Stimulated activated CD4-positive, alpha-beta T cell treated with anti-CD3 and anti-CD28 coated beads, TNF-alpha, amount 100 ng/mL, for 4 hours (primary cell): ENCODE data around the gene ATP8B1.
A peak's percentile ranks its signal among the peaks of the same experiment; 100 is the strongest.
"Not testable (repeated sequence)": the region's sequence is repeated elsewhere in the genome, so short reads cannot be mapped to it uniquely, and the experiment has no call there.

ENCODE experiments used
- DNase-seq, 3 experiments: peaks; one replicate each; pipeline ENCODE4 v3.0.0-alpha.2; 2020; ENCODE audit warnings: low read depth in 3 of 3

Gene ATP8B1

DNA sequence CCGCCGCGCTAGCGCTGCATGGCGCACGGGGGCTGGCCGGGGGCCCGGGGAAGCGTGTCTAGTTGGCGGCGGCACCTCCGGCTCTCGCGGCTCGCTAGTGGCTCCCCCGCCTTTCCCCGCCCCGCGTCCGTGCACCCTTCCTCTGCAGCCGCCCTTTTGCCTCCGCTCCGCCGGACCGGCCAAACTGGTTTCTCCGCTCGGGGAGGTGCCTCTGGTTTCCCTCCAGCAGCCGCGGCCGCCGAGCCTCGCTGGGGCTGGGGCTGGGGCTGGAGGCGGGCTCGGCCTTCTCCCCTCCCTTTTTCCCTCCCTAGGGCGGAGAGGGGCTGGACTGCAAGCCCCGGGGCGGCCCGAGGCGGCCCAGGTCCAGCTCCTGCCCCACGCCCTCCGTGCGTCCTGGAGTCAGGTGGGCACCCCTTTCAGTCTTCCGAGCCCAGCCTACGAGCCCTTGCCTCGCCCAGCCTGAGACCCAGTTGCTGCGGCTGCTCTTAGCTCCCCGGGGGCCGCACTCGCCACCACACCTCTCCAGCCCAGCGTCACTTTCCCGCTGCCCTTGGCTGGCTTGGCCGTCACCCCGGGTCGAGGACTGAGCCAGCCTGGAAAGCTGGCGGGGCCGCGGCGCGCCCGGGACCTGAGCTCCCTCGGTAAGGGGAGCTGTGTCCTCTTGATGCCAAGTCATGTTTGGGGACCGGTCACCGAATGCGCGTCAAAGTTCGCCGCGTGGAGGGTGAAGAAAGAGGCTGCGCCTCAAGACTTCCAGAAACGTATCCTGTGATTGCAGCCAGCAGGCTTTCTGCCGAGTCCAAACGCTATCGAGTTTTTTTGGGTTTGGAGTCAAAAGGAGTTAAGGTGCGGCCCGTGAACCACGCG lies at the start of gene ATP8B1:
Gene ATP8B1 (minus strand): TSS at position 213 of the 867 bp plus-strand sequence. CDS start 71,508 bp downstream, outside the sequence.
- no peak for DNase-seq

DNA sequence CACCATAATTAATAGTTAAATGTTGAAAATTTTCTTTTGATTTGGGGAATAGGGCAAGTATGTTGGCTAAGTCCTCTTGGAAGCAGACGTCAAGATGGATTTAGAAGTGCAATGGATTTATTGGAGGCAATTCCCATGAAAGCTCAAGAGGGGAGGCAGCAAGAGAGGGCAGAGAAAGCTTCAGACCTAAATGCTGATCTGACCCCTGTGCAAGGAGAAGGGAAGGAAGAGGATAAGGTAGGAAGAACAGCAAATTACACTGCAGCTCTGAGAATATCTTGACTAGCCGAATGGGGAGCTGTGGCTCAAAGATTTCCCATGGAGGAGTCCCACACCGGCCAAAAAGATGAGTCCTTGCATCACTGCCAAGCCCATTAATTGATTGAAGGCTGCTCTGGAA lies 46.9 kb upstream of the ATP8B1 start:
- DNase-seq, result no peak

DNA sequence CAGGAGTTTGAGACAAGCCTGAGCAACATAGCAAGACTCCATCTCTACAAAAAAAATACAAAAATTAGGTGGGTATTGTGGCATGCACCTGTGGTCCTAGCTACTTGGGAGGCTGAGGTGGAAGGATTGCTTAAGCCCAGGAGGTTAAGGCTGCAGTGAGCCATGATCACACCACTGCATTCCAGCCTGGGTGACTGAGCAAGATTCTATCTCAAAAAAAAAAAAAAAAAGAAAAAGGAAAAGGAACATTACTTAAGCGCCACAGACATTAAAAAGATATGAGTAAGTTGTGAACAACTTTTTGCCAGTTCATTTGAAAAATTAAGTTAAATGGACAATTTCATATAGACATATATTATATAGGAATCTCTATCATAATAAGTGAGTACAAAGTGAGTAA lies 45.3 kb upstream of the ATP8B1 start:
- not testable (repeated sequence) for DNase-seq

DNA sequence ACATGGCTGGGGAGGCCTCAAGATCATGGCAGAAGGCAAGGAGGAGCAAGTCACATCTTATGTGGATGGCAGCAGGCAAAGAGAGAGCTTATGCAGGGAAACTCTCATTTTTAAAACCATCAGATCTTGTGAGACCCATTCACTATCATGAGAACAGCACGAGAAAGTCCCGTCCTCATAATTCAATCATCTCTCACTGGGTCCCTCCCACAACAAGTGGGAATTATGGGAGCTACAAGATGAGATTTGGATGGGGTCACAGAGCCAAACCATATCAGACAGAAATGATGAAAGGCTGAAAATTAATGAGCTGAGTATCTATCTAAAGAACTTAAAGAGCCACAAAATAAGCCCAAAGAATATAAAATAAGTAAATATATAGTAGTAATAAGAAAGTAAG lies 44.3 kb upstream of the ATP8B1 start:
- not testable (repeated sequence) for DNase-seq

DNA sequence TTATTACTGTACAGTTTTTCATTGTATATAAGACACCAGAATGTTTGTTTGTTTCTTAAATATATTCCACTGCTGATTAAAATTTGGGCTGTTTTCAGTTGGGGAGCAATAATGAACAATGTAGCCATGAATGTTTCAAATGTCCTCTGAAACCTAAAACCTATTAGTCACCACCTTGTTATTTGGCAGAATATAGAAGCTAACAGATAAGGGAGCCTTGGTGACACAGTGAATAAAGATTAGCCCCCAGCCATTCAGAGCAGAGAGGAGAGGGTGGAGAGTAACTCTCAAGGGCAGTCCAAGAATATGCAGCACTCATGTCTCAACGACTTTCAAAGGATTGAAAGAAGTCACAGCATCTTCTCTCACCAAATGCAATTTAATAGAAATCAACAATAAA lies 43.1 kb upstream of the ATP8B1 start:
- DNase-seq, result no peak

DNA sequence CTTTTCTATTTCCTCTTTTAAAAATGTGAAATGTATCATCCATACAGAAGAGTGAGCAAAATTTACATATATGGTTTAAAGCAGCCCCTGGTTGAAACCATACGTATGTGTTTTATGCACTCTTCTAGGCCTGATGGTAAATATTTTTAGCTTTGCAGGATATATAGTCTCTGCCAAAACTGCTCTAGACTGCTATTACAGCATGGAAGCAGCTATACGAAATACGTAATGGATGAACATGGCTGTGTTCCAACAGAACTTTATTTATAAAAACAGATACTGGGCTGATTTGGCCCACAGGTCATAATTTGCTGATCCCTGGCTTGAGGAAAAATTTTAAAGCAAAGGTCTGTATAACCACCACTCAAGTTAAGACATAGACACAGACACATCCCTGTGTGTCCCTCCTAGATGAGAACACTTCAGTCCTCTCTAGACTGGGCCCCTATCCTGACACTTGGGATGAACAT lies 42.5 kb upstream of the ATP8B1 start:
- DNase-seq, result no peak

DNA sequence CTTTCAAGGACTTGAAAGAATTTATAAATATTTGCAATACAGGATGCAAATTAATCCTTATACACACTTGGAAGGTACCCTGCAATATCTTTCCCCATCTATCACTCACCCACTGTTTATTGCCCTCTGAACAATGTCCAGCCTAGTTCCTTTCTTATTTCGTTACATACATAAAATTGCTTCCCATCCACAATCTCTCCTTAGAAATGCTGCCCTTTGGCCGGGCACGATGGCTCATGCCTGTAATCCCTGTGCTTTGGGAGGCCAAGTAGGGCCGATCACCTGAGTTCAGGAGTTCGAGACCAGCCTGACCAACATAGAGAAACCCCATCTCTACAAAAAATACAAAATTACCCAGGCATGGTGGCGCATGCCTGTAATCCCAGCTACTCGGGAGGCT lies 41.2 kb upstream of the ATP8B1 start:
- no peak for DNase-seq

DNA sequence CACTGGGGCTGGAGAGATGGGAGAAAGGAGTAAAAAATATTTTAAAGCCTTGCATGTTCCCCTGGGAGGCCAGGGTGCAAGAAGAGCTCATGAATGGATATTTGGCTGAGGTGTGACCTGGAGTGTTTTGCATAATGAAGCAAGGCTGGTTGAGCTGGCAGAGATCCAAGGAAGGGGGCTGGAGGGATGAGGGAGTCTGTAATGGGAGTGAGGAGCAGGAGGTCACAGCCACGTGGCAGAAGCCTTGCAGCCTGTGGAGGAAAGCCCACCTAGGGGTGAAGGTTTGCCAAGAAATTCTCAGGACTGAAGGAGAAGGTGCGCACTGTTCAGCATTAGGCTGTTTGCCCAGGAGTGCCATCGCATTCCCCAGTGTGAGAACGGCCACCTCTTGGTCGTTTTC lies 40.3 kb upstream of the ATP8B1 start:
- no peak for DNase-seq

DNA sequence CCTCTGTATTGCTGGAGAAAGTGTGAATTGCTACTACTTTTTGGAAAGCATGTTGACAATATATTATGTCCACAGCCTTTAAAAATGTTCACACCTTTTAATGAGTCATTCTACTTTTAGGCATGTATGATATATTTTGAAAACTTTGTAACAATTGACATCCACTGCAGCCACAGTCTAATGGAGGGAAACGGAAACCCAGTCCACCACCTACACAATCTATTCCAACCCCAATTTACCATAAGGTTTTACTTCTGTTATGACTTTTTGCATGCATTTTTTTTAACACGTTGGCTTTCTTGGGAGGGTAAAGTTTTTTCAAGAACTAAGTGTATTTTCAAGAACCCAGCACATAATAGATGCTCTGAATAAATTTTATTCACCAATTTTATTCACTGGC lies 38.5 kb upstream of the ATP8B1 start:
- DNase-seq, result no peak

DNA sequence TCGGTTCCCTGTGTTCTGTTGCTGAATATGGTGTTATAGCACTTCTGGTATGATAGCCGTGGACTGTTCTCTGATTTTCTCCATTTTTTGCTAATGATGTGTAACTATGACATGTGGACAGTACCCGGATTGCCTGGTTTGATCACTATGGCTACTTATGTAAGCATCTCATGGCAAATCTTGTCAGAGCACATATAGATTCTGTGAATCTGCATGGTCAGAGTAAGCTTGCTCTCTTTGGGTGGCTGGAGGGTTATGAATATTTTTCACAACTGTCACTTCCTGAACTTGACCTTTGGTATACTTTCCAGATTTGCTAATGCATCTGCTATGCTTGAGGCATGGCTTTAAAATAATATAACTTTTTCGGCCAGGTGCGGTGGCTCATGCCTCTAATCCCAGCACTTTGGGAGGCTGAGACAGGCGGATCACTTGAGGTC lies 36.8 kb upstream of the ATP8B1 start:
- DNase-seq, result no peak

DNA sequence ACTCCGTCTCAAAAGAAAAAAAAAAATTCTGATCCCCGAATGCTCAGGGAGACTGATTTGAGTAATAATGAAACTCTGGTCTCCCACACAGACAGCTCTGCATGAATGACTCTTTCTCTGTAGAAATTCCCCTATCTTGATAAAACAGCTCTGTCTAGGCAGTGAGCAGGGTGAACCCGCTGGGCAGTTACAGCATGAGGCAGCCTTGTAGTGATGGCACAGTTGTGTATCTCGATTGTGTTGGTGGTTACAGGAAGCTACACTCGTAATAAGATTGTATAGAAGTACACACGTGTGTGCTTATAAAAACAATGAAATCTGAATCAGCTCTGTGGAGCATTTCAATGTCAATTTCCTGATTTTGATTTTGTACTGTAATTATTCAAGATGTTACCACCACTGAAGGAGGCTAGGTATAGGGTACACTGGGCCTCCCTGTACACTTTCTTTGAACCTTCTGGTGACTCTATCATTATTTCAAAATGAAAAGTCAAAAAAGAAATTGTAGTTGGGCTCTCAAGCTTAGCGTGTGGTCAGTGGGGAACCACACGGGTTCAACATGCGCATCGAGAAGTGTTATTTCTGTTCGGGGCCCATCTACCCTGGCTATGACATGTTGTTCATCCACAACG lies 34.9 kb upstream of the ATP8B1 start:
- DNase-seq, result peak in 1 of 3 experiments; percentile 15

DNA sequence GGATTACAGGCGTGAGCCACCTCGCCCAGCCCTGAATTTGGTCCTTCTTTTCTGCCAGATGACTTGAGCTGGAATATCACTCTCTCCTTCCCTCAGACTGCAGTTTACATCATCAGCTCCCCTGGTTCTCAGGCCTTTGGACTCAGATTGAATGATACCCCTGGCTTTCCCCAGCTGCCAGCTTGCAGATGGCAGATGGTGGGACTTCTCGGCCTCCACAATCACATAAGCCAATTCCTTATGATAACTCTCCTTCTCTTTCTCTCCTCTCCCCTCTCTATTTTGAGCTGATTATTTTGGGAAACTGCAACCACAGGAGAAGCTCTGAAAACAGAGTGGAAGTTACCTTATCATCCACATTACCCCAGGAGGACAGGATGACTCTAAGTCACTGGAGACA lies 33.4 kb upstream of the ATP8B1 start:
- DNase-seq, result no peak

DNA sequence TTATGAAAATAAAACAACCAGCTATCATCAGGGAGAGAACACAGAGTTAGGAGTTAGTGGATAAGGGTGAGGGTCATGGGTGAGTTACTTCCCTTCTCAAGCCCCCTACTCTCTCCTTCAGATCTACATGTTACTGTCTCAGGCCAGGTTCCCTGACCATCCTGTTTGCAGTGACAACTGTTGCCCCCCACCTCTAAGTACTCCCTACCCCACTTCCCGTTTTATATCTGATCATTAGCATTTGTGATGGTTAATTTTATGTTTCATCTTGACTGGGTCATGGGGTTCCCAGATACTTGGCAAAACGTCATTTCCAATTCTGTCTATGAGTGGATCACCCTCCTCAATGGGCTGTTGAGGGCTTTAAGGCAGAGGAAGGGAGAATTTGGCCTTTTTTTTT lies 32.8 kb upstream of the ATP8B1 start:
- DNase-seq, result no peak

DNA sequence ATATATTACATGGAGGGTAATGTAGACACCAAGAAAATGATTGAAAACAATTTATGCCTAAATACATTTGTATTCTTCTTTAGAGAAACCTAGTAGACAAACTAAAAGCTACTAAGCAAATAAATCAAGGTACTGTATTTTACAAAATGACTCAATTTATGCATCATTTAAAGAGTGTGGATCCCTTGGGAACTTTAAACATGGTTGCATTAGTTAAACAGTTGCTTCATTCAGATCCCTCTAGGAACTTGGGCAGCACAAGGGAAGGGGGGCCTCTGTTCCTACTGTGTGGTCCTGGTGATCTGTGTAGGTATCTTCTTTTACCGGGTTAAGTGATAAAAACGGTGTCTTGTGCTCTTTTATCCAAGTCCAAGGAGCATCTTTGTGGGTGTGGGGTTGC lies 31.5 kb upstream of the ATP8B1 start:
- no peak for DNase-seq

DNA sequence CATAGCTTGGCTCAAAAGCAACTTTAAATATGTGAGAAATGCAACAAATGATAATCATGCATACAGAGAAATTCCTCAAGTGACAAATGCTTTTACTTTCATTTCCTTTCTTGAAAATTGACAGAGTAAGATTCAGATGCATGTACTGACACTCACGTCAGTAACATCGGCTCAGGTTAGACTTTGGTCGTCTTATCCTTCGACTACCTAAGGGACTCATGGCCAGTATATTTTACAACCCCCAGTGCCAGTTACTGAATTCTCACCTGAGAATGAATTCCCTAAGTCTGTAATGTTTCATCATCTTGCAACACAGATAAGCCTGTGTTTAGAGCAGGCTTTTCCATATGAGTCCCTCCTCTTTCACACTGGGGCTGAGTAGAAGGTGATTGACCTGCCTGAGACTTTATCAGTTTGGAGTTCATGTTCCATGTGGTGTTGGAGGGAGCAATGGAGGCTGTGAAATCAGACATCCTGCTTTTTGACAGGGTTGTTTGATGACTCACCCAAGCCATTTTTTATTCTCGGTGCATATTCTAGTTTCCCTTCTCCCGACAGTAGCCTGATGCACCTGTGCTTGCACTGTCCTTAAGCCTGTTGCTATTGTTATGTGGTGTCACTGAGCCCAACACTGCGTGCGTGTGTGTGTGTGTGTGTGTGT lies 30.5 kb upstream of the ATP8B1 start:
- no peak for DNase-seq

DNA sequence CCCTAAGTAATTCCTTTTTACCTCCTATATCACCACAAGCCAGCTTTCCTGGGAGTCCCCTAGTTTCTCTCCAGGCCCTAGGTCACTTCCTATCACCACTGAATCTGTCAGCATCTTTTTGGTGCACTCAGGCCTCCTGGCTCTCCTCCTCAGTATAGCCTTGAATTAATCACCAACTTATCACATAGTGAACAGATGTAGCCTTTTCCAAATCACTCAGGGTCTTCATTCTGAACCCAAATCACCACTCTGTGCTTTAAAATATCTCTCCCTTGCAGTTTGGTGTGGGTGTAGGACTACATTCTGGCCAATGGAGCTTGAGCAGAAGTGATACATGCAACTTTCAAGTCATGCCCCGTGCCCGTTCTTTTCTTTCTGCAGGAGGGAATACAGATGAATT lies 29.6 kb upstream of the ATP8B1 start:
- DNase-seq, result no peak

DNA sequence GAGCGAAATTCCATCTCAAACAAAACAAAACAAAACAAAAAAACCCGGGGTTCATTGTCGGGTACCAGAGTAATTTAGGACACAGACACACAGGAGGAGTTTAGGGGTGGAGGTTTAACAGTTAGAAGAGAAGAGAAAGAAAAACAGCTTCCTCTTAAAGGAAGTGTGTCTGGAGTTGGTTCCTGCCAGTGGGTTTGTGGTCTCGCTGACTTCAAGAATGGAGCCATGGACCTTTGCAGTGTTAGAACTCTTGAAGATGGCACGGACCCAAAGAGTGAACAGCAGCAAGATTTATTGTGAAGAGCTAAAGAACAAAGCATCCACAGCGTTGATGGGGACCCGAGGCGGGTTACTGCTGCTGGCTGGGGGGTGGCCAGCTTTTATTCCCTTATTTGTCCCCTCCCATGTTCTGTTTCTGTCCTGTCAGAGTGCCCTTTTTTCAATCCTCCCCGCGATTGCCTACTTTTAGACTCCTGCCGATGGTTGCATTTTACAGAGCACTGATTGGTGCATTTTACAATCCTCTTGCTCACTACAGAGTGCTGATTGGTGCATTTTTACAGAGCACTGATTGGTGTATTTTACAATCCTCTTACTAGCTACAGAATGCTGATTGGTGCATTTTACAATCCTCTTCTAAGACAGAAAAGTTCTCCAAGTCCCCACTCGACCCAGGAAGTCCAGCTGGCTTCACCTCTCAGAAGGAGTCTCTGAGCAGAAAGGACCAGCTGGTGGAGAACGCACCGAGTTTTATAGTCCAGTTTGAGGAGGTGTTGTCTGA lies 28.7 kb upstream of the ATP8B1 start:
- DNase-seq, result no peak

DNA sequence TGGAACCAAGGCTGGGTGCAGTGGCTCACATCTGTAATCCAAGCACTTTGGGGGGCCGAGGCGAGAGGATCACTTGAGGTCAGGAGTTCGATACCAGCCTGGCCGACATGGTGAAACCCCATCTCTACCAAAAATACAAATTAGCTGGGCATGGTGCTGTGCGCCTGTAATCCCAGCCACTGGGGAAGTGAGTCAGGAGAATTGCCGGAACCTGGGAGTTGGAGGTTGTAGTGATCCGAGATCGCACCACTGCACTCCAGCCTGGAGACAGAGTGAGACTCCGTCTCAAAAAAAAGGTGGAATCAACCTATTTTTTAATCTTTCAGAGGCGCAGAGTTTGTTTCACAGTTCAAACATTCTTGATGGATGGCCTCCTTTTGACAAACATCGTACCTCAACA lies 24.5 kb upstream of the ATP8B1 start:
- no peak for DNase-seq

DNA sequence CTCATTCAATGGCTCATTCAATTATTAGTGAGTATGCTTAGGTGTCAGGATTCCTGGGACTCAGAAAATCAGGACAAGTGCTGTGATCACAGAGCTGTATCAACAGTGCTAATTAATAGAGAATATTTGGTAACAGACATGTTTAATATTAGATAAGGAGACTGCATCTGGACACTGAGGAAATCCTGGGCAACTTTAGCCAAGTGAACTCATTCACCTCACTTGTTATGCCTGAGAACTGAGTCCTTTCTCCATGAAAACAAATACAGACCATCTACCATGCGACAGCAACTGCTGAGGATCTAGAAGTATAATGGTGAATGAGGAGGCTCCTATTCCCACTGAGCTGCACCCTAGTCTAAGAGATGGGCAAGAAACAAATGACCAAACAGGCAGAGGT lies 23.1 kb upstream of the ATP8B1 start:
- DNase-seq, result no peak

DNA sequence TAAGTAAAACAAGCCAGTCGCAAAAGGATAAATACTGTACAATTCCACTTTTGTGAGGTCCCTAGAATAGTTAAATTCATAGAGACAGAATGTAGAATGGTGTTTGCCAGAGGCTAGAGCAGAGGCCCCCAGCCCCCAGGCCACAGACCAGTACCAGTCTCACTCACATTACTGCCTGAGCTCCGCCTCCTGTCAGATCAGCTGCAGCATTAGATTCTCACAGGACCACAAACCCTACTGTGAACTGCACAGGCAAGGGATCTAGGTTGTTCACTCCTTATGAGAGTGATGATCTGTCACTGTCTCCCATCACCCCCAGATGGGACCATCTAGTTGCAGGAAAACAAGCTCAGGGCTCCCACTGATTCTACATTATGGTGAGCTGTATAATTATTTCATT lies 17.5 kb upstream of the ATP8B1 start:
- not testable (repeated sequence) for DNase-seq

DNA sequence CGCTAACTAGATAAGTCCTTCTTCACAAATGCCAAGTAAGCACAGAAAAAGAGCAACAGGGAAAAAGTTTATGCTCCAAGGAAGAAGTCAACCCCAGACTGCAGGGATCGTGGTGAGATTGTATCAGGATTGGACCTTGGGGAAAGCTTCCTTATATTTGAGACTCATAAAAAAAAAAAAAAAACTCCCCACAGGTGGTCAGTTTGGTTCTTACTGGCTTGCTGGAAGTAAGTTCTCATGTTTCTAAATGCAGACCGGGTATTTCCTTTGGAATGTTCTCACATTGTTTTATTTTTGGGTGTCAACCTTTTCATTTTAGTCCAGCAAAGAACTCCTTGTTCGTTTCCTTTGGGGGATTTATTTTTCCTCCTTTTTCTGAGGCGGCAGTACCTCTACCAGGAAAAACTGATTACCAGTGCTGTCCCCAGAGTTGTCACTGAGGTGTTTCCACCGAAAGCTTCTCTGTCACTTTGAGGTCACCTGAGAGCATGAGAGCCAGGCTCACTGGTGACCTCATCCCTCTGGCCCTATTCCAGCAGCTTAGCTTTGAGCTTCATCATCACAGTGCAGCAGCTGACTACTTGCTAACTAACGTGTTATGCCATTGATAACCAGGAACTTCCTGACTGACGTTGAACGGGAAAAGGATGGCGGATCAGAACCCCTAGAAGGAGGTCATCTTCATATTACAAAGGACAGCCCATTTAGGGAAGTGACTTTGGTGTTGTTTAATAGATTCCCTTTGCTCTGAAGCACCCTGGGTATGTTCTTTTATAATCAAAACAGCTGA lies 16.8 kb upstream of the ATP8B1 start:
- no peak for DNase-seq
